Measurements from ENCODE around the gene MEF2D. TPM values are rescaled to one million over a fixed set of nuclear protein-coding genes. Genes with fewer than 3 reads are reported as not detected.

The MEF2D gene
- polyA plus RNA-seq, 1 donor (not counting 4 experiments of a cell fraction or from before 2014, with no cell fraction given) = 9.3 TPM

- TF ChIP-seq EZH2 (IDR thresholded peaks at IDR 0.05; ENCODE audit: low read length) (no peak), CTCF (optimal IDR thresholded peaks at IDR 0.05 in 1 of 3, IDR thresholded peaks at IDR 0.05 in 1 of 3, conservative IDR thresholded peaks at IDR 0.05 in 1 of 3; ENCODE audit: extremely low read depth in 1 of 3, insufficient read depth in 2 of 3, low read length in 3 of 3) (no peak)
- Histone ChIP-seq H3K27me3 (ENCODE audit: control insufficient read depth, extremely low read depth, insufficient read depth, low read length) (no peaks in the 10 kb centered on the region), H2AFZ (ENCODE audit: control insufficient read depth, low read length) (no peak overlapping the region), H3K9ac (ENCODE audit: control insufficient read depth, extremely low read depth, insufficient read depth, low read length) (no peak overlapping the region), H3K4me2 (ENCODE audit: control insufficient read depth, extremely low read depth, insufficient read depth, low read depth, low read length) (no peak overlapping the region), H3K4me3 (ENCODE audit: control insufficient read depth in 2 of 3, extremely low read depth in 1 of 3, insufficient read depth in 2 of 3, low read depth in 1 of 3, low read length in 3 of 3) (no peak overlapping the region), H3K36me3 (ENCODE audit: control insufficient read depth in 2 of 2, extremely low read depth in 1 of 2, insufficient read depth in 2 of 2, low read length in 2 of 2) (peaks cover 0 to 44% of the 10 kb centered on the region in 2 experiments), H3K4me1 (ENCODE audit: control insufficient read depth, extremely low read depth, insufficient read depth, low read length) (no peaks in the 10 kb centered on the region), H4K20me1 (ENCODE audit: control insufficient read depth, extremely low read depth, insufficient read depth, low read length) (no peaks in the 10 kb centered on the region), H3K79me2 (ENCODE audit: control insufficient read depth, insufficient read depth, low read length) (no peaks in the 10 kb centered on the region), H3K9me3 (ENCODE audit: control insufficient read depth, low read depth, low read length) (no peaks in the 10 kb centered on the region), H3K27ac (ENCODE audit: control insufficient read depth, insufficient read depth, low read length) (no peak overlapping the region), H3K9me1 (ENCODE audit: control insufficient read depth, extremely low read depth, insufficient read depth, low read length) (no peaks in the 10 kb centered on the region)
- dilution Hi-C loops (cut with MboI; ENCODE audit: extremely low pct_ligation_motif_present, low sequenced_read_pairs) = no loop called here
- FAIRE-seq (no peak), DNase-seq (ENCODE audit: low read depth, low spot score) (no peak)
These were observed 29.4 kb upstream of the MEF2D start for GRCh38 chr1:156530006-156530405.

- FAIRE-seq (no peak), DNase-seq (ENCODE audit: low read depth, low spot score) (no peak)
- H4K20me1 ChIP-seq (ENCODE audit: control insufficient read depth, extremely low read depth, insufficient read depth, low read length) = no peaks in the 10 kb centered on the region
- dilution Hi-C loops (cut with MboI; ENCODE audit: extremely low pct_ligation_motif_present, low sequenced_read_pairs) = no loop called here
- H3K9ac ChIP-seq (ENCODE audit: control insufficient read depth, extremely low read depth, insufficient read depth, low read length) = no peak overlapping the region
- H2AFZ ChIP-seq (ENCODE audit: control insufficient read depth, low read length) = no peak overlapping the region
- peaks cover 0 to 47% of the 10 kb centered on the region in 2 experiments for H3K36me3 ChIP-seq (ENCODE audit: control insufficient read depth in 2 of 2, extremely low read depth in 1 of 2, insufficient read depth in 2 of 2, low read length in 2 of 2)
- H3K9me1 ChIP-seq (ENCODE audit: control insufficient read depth, extremely low read depth, insufficient read depth, low read length) = no peaks in the 10 kb centered on the region
- no peak overlapping the region for H3K4me3 ChIP-seq (ENCODE audit: control insufficient read depth in 2 of 3, extremely low read depth in 1 of 3, insufficient read depth in 2 of 3, low read depth in 1 of 3, low read length in 3 of 3)
- H3K4me1 ChIP-seq (ENCODE audit: control insufficient read depth, extremely low read depth, insufficient read depth, low read length) = no peaks in the 10 kb centered on the region
- no peaks in the 10 kb centered on the region for H3K27me3 ChIP-seq (ENCODE audit: control insufficient read depth, extremely low read depth, insufficient read depth, low read length)
- no peaks in the 10 kb centered on the region for H3K9me3 ChIP-seq (ENCODE audit: control insufficient read depth, low read depth, low read length)
- no peak overlapping the region for H3K27ac ChIP-seq (ENCODE audit: control insufficient read depth, insufficient read depth, low read length)
- H3K79me2 ChIP-seq (ENCODE audit: control insufficient read depth, insufficient read depth, low read length) = no peaks in the 10 kb centered on the region
- TF ChIP-seq CTCF (optimal IDR thresholded peaks at IDR 0.05 in 1 of 3, IDR thresholded peaks at IDR 0.05 in 1 of 3, conservative IDR thresholded peaks at IDR 0.05 in 1 of 3; ENCODE audit: extremely low read depth in 1 of 3, insufficient read depth in 2 of 3, low read length in 3 of 3) (no peak), EZH2 (IDR thresholded peaks at IDR 0.05; ENCODE audit: low read length) (no peak)
- H3K4me2 ChIP-seq (ENCODE audit: control insufficient read depth, extremely low read depth, insufficient read depth, low read depth, low read length) = no peak overlapping the region
These were observed 28.4 kb upstream of the MEF2D start for GRCh38 chr1:156528875-156529425.

Measured in keratinocyte (primary cell).